ENCODE measurements around the gene CITED1.

CITED1 gene

DNA sequence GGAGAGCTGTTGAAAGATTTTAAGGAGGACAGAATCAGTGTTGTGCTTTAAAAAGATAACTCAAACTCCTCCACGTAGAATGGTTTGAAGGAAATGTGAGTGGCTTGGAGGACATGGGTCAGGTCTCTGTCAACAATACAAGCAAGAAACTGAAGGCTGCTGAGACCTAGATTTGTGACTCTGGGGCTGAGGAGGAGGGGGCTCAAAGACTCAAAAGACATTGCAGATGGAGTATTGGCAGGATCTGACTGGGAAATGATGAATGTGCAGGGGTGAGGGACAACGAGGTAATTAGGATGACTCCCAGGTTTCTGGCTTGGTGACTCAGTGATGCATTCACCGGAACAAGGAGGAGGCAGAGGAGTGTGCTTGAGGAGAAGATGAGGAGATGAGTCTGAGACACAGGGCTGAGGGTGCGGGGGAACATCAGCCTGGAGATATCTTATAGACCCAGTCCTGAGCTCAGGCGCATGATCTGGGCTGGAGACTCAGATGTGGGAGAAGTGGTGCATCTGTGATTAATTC, 25.3 kb downstream of the CITED1 start:
- no peak for DNase-seq (ENCODE audit: low read depth)
- H3K4me3 ChIP-seq (ENCODE audit: low read length) = no peak overlapping the region
- TF ChIP-seq, protein P1, sequence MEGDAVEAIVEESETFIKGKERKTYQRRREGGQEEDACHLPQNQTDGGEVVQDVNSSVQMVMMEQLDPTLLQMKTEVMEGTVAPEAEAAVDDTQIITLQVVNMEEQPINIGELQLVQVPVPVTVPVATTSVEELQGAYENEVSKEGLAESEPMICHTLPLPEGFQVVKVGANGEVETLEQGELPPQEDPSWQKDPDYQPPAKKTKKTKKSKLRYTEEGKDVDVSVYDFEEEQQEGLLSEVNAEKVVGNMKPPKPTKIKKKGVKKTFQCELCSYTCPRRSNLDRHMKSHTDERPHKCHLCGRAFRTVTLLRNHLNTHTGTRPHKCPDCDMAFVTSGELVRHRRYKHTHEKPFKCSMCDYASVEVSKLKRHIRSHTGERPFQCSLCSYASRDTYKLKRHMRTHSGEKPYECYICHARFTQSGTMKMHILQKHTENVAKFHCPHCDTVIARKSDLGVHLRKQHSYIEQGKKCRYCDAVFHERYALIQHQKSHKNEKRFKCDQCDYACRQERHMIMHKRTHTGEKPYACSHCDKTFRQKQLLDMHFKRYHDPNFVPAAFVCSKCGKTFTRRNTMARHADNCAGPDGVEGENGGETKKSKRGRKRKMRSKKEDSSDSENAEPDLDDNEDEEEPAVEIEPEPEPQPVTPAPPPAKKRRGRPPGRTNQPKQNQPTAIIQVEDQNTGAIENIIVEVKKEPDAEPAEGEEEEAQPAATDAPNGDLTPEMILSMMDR (conservative IDR thresholded peaks at IDR 0.05; ENCODE audit: low read depth, low read length) = no peak

DNA sequence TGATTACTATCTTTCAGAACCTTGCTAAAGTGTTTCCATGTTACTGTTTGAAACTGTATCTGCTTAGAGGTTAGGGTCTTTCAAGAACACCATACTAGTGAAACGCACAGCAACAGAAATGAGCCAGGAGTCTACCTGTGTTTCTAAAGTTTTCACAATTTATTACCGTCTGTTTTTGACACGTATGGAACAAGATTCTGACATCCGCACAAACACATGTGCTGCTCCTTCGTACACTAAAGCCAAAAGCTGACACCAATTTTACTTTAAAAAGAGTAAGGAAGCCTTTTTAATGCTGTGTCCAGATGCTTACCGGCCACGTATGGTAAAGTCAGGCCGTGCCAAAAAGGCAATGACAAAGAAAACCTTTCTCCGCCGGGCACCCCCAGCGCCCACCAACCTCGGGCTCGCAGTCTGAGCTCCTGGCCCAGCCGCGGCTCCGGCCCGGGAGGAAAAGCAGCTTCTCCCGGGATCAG, 29.2 kb downstream of the CITED1 start:
- H3K4me3 ChIP-seq (ENCODE audit: low read length) = peak overlapping the region; percentile 68
- no peak for DNase-seq (ENCODE audit: low read depth)
- TF ChIP-seq, protein P1 (conservative IDR thresholded peaks at IDR 0.05; ENCODE audit: low read depth, low read length) = no peak

DNA sequence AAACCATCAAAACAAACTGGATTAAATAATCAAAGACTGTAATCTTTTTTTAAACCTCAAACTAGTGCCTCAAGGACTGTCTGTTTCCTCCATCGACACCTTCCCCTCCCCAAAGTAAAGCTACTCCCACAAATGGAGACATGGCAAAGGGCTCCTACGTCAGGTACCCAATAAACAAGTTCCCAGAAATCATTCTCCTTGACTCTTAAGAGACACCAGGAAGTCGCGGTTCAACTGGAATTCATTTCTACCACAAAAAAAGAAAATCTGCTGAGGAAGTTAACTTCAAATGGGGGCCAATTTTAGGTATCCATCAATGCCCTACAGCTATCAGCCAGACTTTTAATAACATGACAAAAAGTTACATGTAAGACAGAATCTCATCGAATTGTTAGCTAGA, 31.2 kb downstream of the CITED1 start:
- TF ChIP-seq, protein P1 (conservative IDR thresholded peaks at IDR 0.05; ENCODE audit: low read depth, low read length) = no peak
- no peak for DNase-seq (ENCODE audit: low read depth)

DNA sequence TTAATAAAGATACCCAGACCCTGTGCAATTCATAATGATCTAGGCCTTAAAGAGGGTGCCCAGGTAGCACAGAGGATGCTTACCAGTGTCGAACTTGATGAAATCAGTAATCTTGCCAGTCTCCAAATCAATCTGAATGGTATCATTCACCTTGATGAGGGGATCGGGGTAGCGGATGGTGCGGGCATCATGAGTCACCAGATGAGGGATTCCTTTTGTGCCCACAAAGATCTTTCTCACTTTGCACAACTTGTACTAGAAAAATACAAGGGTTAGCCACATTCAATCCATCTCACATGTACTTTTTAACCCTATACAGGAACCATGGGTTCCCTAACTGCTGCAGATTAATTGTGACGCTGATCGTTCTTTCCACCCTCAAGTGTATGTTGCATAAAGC, 32.0 kb downstream of the CITED1 start:
- H3K4me3 ChIP-seq (ENCODE audit: low read length) = peak overlapping the region; percentile 68
- TF ChIP-seq, protein P1 (conservative IDR thresholded peaks at IDR 0.05; ENCODE audit: low read depth, low read length) = no peak
- DNase-seq (ENCODE audit: low read depth) = no peak

More for the DNA sequence above, 31.2 kb downstream of the CITED1 start:
- peak overlapping the region; percentile 68 for H3K4me3 ChIP-seq (ENCODE audit: low read length)

- no peak for DNase-seq (ENCODE audit: low read depth)
- no peak overlapping the region for H3K4me3 ChIP-seq (ENCODE audit: low read length)
- TF ChIP-seq, protein P1 (conservative IDR thresholded peaks at IDR 0.05; ENCODE audit: low read depth, low read length) = no peak
Observed at GRCh38 chrX:72272868-72273267, 32.8 kb downstream of the CITED1 start.

GRCh38 chrX:72271812-72272211, 33.9 kb downstream of the CITED1 start:
- TF ChIP-seq, protein P1 (conservative IDR thresholded peaks at IDR 0.05; ENCODE audit: low read depth, low read length) = no peak
- H3K4me3 ChIP-seq (ENCODE audit: low read length) = no peak overlapping the region
- DNase-seq (ENCODE audit: low read depth) = no peak

DNA sequence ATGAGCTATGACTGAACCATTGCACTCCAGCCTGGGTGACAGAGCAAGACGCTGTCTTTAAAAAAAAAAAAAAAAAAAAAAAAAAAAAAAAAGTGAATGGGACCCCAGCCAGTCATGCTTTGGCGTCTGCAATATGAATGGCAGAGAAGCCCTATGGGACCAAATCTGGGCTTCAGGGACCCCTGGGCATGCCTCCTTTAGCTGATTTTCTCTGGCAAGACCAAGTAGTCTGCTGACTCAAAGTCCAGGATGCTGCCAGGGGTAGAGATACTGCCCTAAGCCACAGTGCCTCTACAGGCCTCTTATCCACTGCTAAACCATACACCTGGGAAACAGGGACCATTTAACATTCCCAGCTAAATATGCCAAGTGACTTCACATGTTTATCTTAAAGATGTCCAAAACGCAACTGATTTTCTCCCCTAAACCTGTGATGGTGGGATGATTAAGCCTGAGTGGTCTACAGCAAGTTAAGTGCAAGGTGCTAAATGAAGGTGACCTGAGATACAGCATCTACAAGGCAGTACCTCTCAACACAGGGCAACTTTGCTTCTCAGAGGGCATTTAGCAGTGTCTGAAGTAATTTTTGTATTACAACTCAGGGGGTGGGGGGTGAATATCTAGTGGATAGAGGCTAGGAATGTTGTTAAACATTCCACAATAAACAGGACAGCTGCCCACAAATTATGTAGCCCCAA, 34.5 kb downstream of the CITED1 start:
- TF ChIP-seq, protein P1 (conservative IDR thresholded peaks at IDR 0.05; ENCODE audit: low read depth, low read length) = no peak
- no peak overlapping the region for H3K4me3 ChIP-seq (ENCODE audit: low read length)
- no peak for DNase-seq (ENCODE audit: low read depth)

All from retinal pigment epithelial cell (primary cell).